ENCODE results near the gene TLE1. TPM values are rescaled to one million over a fixed set of nuclear protein-coding genes. Genes with fewer than 3 reads are reported as not detected.

TLE1 gene
- total RNA-seq, 1 experiment from 2014 or later: 17.3 TPM

- TF ChIP-seq EZH2phosphoT487 (IDR thresholded peaks at IDR 0.05; ENCODE audit: borderline replicate concordance): no peak
- TF ChIP-seq SP1 (IDR thresholded peaks at IDR 0.05; ENCODE audit: low read depth): no peak
These were observed 9.3 kb downstream of the TLE1 start (continued) for GRCh38 chr9:81680006-81680405.

- no peak overlapping the region for H3K9ac ChIP-seq (ENCODE audit: low read length)
- no peak overlapping the region for H3K4me3 ChIP-seq (replicated peaks in 1 of 2; ENCODE audit: low read depth in 1 of 2, low read length in 2 of 2)
- no peaks in the 10 kb centered on the region for H3K9me3 ChIP-seq (ENCODE audit: control insufficient read depth in 1 of 2, insufficient read depth in 1 of 2, low read depth in 1 of 2, low read length in 2 of 2)
- H3K79me2 ChIP-seq (ENCODE audit: insufficient read depth, low read length): peaks cover 39% of the 10 kb centered on the region
- ChIA-PET POLR2A (no interaction called here), CTCF (no interaction called here), RAD21 (ENCODE audit: low non-redundant PET in 1 of 2, low total read pairs in 2 of 2, uncharacterized antibody in 2 of 2, unreplicated experiment in 2 of 2) (no interaction called here)
- no peaks in the 10 kb centered on the region for H3K4me1 ChIP-seq (ENCODE audit: control insufficient read depth in 1 of 2, insufficient read depth in 2 of 2, low read length in 2 of 2)
- no peaks in the 10 kb centered on the region for H4K20me1 ChIP-seq (ENCODE audit: insufficient read depth)
- BruUV-seq (replicated peaks): no TSS peak
- H3K9me2 ChIP-seq (ENCODE audit: insufficient read depth): no peaks in the 10 kb centered on the region
- H3K36me3 ChIP-seq (ENCODE audit: control insufficient read depth in 1 of 2, insufficient read depth in 2 of 2, low read length in 2 of 2): peaks cover 0 to 2% of the 10 kb centered on the region in 2 experiments; a peak in 1 of 4 replicates
- DNase-seq (ENCODE audit: low read depth, low spot score) (no peak), ATAC-seq (no peak)
- no peak overlapping the region for H3K27ac ChIP-seq (ENCODE audit: low read depth, low read length)
- H3K27me3 ChIP-seq (ENCODE audit: insufficient read depth, low read length): no peaks in the 10 kb centered on the region
- H2AFZ ChIP-seq (ENCODE audit: low read depth, low read length, poor library complexity, severe bottlenecking): no peak overlapping the region
- intact Hi-C loops (cut with micrococcal nuclease): no loop called here
- no peak overlapping the region for H3K4me2 ChIP-seq (ENCODE audit: low read length)
- TF ChIP-seq CBX3 (IDR thresholded peaks at IDR 0.05; ENCODE audit: low read depth): no peak
- TF ChIP-seq YY1 (IDR thresholded peaks at IDR 0.05; ENCODE audit: extremely low read depth, insufficient replicate concordance, low read depth, low read length): no peak
- no peak for TF ChIP-seq EGR1 (IDR thresholded peaks at IDR 0.05; ENCODE audit: low read depth)
- TF ChIP-seq, protein P1, sequence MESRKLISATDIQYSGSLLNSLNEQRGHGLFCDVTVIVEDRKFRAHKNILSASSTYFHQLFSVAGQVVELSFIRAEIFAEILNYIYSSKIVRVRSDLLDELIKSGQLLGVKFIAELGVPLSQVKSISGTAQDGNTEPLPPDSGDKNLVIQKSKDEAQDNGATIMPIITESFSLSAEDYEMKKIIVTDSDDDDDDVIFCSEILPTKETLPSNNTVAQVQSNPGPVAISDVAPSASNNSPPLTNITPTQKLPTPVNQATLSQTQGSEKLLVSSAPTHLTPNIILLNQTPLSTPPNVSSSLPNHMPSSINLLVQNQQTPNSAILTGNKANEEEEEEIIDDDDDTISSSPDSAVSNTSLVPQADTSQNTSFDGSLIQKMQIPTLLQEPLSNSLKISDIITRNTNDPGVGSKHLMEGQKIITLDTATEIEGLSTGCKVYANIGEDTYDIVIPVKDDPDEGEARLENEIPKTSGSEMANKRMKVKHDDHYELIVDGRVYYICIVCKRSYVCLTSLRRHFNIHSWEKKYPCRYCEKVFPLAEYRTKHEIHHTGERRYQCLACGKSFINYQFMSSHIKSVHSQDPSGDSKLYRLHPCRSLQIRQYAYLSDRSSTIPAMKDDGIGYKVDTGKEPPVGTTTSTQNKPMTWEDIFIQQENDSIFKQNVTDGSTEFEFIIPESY (IDR thresholded peaks at IDR 0.05; ENCODE audit: extremely low read depth, insufficient replicate concordance, low read length): no peak
- TF ChIP-seq ELF1 (IDR thresholded peaks at IDR 0.05; ENCODE audit: borderline replicate concordance, low read depth): no peak
- no peak for TF ChIP-seq POLR2AphosphoS5 (IDR thresholded peaks at IDR 0.05; ENCODE audit: low read depth, low read length)
- no peak for TF ChIP-seq CTCF (IDR thresholded peaks at IDR 0.05 in 2 of 3, conservative IDR thresholded peaks at IDR 0.05 in 1 of 3; ENCODE audit: borderline replicate concordance in 1 of 3, insufficient read depth in 1 of 3, low read depth in 2 of 3, low read length in 2 of 3)
- TF ChIP-seq FOSL1 (IDR thresholded peaks at IDR 0.05; ENCODE audit: low read depth): no peak
- no peak for TF ChIP-seq ZNF274 (IDR thresholded peaks at IDR 0.05; ENCODE audit: low read depth, low read length)
- TF ChIP-seq, protein P2, sequence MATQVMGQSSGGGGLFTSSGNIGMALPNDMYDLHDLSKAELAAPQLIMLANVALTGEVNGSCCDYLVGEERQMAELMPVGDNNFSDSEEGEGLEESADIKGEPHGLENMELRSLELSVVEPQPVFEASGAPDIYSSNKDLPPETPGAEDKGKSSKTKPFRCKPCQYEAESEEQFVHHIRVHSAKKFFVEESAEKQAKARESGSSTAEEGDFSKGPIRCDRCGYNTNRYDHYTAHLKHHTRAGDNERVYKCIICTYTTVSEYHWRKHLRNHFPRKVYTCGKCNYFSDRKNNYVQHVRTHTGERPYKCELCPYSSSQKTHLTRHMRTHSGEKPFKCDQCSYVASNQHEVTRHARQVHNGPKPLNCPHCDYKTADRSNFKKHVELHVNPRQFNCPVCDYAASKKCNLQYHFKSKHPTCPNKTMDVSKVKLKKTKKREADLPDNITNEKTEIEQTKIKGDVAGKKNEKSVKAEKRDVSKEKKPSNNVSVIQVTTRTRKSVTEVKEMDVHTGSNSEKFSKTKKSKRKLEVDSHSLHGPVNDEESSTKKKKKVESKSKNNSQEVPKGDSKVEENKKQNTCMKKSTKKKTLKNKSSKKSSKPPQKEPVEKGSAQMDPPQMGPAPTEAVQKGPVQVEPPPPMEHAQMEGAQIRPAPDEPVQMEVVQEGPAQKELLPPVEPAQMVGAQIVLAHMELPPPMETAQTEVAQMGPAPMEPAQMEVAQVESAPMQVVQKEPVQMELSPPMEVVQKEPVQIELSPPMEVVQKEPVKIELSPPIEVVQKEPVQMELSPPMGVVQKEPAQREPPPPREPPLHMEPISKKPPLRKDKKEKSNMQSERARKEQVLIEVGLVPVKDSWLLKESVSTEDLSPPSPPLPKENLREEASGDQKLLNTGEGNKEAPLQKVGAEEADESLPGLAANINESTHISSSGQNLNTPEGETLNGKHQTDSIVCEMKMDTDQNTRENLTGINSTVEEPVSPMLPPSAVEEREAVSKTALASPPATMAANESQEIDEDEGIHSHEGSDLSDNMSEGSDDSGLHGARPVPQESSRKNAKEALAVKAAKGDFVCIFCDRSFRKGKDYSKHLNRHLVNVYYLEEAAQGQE (IDR thresholded peaks at IDR 0.05; ENCODE audit: low read depth): no peak
- no peak for TF ChIP-seq EZH2 (IDR thresholded peaks at IDR 0.05)
- TF ChIP-seq JUND (IDR thresholded peaks at IDR 0.05): no peak
- no peak for TF ChIP-seq ATF3 (IDR thresholded peaks at IDR 0.05)
- no peak for TF ChIP-seq POLR2A (IDR thresholded peaks at IDR 0.05; ENCODE audit: borderline replicate concordance, extremely low read depth, insufficient read depth, insufficient read length)
- TF ChIP-seq MAX (IDR thresholded peaks at IDR 0.05): no peak
- TF ChIP-seq CEBPB (IDR thresholded peaks at IDR 0.05; ENCODE audit: low read depth): no peak
- TF ChIP-seq SIN3A (IDR thresholded peaks at IDR 0.05; ENCODE audit: low read depth): no peak
- no peak for TF ChIP-seq SRF (IDR thresholded peaks at IDR 0.05; ENCODE audit: low read depth)
- TF ChIP-seq SP1 (IDR thresholded peaks at IDR 0.05; ENCODE audit: low read depth): no peak
These were observed 11.3 kb downstream of the TLE1 start for GRCh38 chr9:81678088-81678487.

All from HCT116 (cell line).